NCI-H146 treated with DMSO at 0.1 percent for 48 hours (cell line): ENCODE results near the gene GDPD3.
"Not testable (repeated sequence)": the region's sequence is repeated elsewhere in the genome, so short reads cannot be mapped to it uniquely, and the experiment has no call there.

Experiments
- DNase-seq: peaks from one replicate; lab custom pipeline; 2025; ENCODE audit not compliant: unreplicated experiment; lab: John Stamatoyannopoulos, UW

The GDPD3 gene

GRCh38 chr16:30125690-30126089 is 12.4 kb upstream of the GDPD3 start:
- DNase-seq = not testable (repeated sequence)

- no peak for DNase-seq
These were observed 11.6 kb upstream of the GDPD3 start for GRCh38 chr16:30124985-30125379.

- peak; percentile 39 for DNase-seq
These were observed 9.3 kb upstream of the GDPD3 start for GRCh38 chr16:30122604-30123160.

- no peak for DNase-seq
These were observed 8.6 kb upstream of the GDPD3 start for GRCh38 chr16:30121741-30122571.

GRCh38 chr16:30120340-30121105 is 7.2 kb upstream of the GDPD3 start:
- no peak for DNase-seq

- no peak for DNase-seq
These were observed 6.1 kb upstream of the GDPD3 start for GRCh38 chr16:30119428-30119827.

- no peak for DNase-seq
These were observed 4.4 kb upstream of the GDPD3 start for GRCh38 chr16:30117768-30118167.

GRCh38 chr16:30116291-30117207 is 3.2 kb upstream of the GDPD3 start:
- no peak for DNase-seq

GRCh38 chr16:30115238-30115637 is 1.9 kb upstream of the GDPD3 start:
- DNase-seq = peak; percentile 20

- not testable (repeated sequence) for DNase-seq
These were observed 1.5 kb upstream of the GDPD3 start for GRCh38 chr16:30114833-30115232.

GRCh38 chr16:30114411-30114810 is 1.1 kb upstream of the GDPD3 start:
- no peak for DNase-seq

- DNase-seq = no peak
These were observed 485 bp upstream of the GDPD3 start for GRCh38 chr16:30113711-30114333.

GRCh38 chr16:30112197-30113030 is 923 bp downstream of the GDPD3 start:
- DNase-seq = no peak

GRCh38 chr16:30110661-30111060 is 2.7 kb downstream of the GDPD3 start:
- no peak for DNase-seq

GRCh38 chr16:30108059-30108850 is 5.1 kb downstream of the GDPD3 start:
- DNase-seq = no peak

GRCh38 chr16:30104492-30104891 is 8.8 kb downstream of the GDPD3 start:
- no peak for DNase-seq

GRCh38 chr16:30104090-30104489 is 9.2 kb downstream of the GDPD3 start:
- no peak for DNase-seq

GRCh38 chr16:30096862-30097563 is 16.3 kb downstream of the GDPD3 start:
- no peak for DNase-seq
